ENCODE measurements around the gene GRK1. TPM values are rescaled to one million over a fixed set of nuclear protein-coding genes. Genes with fewer than 3 reads are reported as not detected.

The GRK1 gene
- total RNA-seq, 2 donors from 2014 or later, result 0.10 TPM; not detected in 1

DNA sequence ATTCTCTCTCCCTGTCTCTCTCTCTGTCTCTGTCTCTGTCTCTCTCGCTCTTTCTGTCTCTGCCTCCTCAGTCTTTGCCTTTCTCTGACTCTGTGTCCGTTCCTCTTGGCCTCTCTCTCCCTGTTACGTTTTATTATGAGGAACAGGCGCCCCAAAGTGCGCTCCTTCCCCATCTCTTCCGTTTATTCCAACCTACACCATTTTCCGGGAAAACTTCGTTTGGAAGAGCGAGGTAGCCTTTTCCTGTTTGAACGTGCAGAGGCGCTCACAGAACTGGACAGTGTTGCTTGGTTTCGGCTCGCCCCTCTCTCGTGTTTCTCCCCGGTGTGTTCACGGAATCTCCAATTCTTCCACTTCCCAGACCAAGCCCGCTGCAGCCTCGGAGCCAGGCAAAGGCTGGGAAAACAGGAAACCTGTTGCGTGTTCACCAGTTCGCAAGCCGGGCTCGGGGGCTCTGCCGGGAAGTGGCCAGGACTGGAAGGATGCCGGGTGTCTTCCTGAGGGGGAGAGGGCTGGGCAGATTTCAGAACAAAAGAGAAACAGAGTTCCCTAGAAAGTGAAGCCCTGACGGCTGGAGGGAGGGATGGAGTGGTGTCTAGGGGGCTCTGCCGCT, 92.6 kb downstream of the GRK1 start:
- Histone ChIP-seq H3K36me3 (no peaks in the 10 kb centered on the region), H3K4me1 (peaks cover 4% of the 10 kb centered on the region), H3K4me3 (peak overlapping the region; percentile 67), H3K27me3 (peaks cover 8% of the 10 kb centered on the region), H3K9ac (ENCODE audit: low read depth in 2 of 2, low read length in 2 of 2) (peak overlapping the region; percentile 43 to 62), H3K9me3 (no peaks in the 10 kb centered on the region), H3K27ac (no peak overlapping the region)
- no peak for DNase-seq
- TF ChIP-seq, protein P1, sequence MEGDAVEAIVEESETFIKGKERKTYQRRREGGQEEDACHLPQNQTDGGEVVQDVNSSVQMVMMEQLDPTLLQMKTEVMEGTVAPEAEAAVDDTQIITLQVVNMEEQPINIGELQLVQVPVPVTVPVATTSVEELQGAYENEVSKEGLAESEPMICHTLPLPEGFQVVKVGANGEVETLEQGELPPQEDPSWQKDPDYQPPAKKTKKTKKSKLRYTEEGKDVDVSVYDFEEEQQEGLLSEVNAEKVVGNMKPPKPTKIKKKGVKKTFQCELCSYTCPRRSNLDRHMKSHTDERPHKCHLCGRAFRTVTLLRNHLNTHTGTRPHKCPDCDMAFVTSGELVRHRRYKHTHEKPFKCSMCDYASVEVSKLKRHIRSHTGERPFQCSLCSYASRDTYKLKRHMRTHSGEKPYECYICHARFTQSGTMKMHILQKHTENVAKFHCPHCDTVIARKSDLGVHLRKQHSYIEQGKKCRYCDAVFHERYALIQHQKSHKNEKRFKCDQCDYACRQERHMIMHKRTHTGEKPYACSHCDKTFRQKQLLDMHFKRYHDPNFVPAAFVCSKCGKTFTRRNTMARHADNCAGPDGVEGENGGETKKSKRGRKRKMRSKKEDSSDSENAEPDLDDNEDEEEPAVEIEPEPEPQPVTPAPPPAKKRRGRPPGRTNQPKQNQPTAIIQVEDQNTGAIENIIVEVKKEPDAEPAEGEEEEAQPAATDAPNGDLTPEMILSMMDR (IDR thresholded peaks at IDR 0.05), result no peak
- intact Hi-C loops (cut with DNase I), result no loop called here

GRCh38 chr13:113761136-113761535, 94.1 kb downstream of the GRK1 start:
- H3K27ac ChIP-seq, result no peak overlapping the region
- intact Hi-C loops (cut with DNase I), result no loop called here
- TF ChIP-seq, protein P1 (IDR thresholded peaks at IDR 0.05), result no peak
- H3K36me3 ChIP-seq, result no peaks in the 10 kb centered on the region
- no peaks in the 10 kb centered on the region for H3K9me3 ChIP-seq
- DNase-seq, result no peak
- H3K4me1 ChIP-seq, result peaks cover 4% of the 10 kb centered on the region
- no peak overlapping the region for H3K9ac ChIP-seq (ENCODE audit: low read depth in 2 of 2, low read length in 2 of 2)
- H3K4me3 ChIP-seq, result no peak overlapping the region
- peaks cover 8% of the 10 kb centered on the region for H3K27me3 ChIP-seq

- H3K9me3 ChIP-seq, result no peaks in the 10 kb centered on the region
- no peak overlapping the region for H3K9ac ChIP-seq (ENCODE audit: low read depth in 2 of 2, low read length in 2 of 2)
- no peak overlapping the region for H3K4me3 ChIP-seq
- H3K4me1 ChIP-seq, result peaks cover 4% of the 10 kb centered on the region
- peaks cover 8% of the 10 kb centered on the region for H3K27me3 ChIP-seq
- intact Hi-C loops (cut with DNase I), result no loop called here
- TF ChIP-seq, protein P1 (IDR thresholded peaks at IDR 0.05), result no peak
- DNase-seq, result no peak
- H3K27ac ChIP-seq, result no peak overlapping the region
- no peaks in the 10 kb centered on the region for H3K36me3 ChIP-seq
Observed at GRCh38 chr13:113762075-113762474, 95.1 kb downstream of the GRK1 start.

DNA sequence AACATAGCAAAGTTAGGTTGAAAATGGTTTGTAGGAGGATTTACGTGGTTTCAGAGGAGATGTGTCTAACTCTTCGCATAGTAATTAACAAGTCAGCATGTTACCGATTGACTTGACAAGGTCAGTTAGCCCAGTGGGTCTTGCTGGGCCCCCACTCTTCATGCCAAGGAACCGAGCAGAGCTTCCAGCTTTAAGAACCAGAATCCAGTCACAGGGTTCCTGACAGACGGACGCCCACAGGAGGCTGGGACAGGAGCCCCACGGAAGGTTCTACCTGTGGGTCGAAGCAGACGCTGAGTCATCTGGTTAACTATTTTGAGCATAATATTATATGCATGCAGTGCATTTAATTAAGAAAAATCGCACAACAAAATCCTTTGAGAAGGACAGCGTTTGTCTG, 95.5 kb downstream of the GRK1 start:
- Histone ChIP-seq H3K4me3 (no peak overlapping the region), H3K27me3 (peaks cover 8% of the 10 kb centered on the region), H3K9ac (ENCODE audit: low read depth in 2 of 2, low read length in 2 of 2) (no peak overlapping the region), H3K9me3 (no peaks in the 10 kb centered on the region), H3K27ac (no peak overlapping the region), H3K4me1 (peaks cover 4% of the 10 kb centered on the region), H3K36me3 (no peaks in the 10 kb centered on the region)
- no peak for DNase-seq
- TF ChIP-seq, protein P1 (IDR thresholded peaks at IDR 0.05), result no peak
- intact Hi-C loops (cut with DNase I), result no loop called here

DNA sequence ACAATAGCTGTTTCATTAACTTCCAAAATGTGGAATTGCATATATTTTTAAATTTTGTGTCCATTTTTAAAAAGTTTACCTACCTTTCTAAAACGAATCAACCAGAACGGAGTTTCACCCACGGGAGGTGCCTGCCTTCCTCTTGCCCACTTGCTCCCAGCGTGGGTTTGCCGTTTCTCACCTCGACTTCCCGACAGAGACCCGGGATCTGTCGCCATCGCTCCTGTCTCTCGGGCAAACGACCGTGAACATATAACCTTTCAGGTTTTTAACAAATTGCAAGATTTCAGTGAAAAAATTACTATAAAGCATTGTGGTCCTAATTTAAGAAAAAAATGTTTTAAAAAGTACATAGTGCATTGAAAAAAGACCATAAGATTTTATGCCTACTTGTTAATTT, 96.2 kb downstream of the GRK1 start:
- Histone ChIP-seq H3K4me1 (peaks cover 4% of the 10 kb centered on the region), H3K27me3 (peaks cover 8% of the 10 kb centered on the region), H3K36me3 (no peaks in the 10 kb centered on the region), H3K9ac (ENCODE audit: low read depth in 2 of 2, low read length in 2 of 2) (no peak overlapping the region), H3K9me3 (no peaks in the 10 kb centered on the region), H3K4me3 (no peak overlapping the region), H3K27ac (no peak overlapping the region)
- intact Hi-C loops (cut with DNase I), result no loop called here
- TF ChIP-seq, protein P1 (IDR thresholded peaks at IDR 0.05), result no peak
- DNase-seq, result no peak
